ENCODE measurements around the gene DNAJC7. TPM values are rescaled to one million over a fixed set of nuclear protein-coding genes. Genes with fewer than 3 reads are reported as not detected.

DNAJC7 gene
- total RNA-seq, 4 donors from 2014 or later: 43.1 to 51.1 (median 44.4) TPM

- TF ChIP-seq POLR2AphosphoS5 (IDR thresholded peaks at IDR 0.05) (no peak), CTCF (IDR thresholded peaks at IDR 0.05) (no peak), EP300 (IDR thresholded peaks at IDR 0.05) (no peak), POLR2A (IDR thresholded peaks at IDR 0.05; ENCODE audit: low read depth) (no peak)
- DNase-seq (ENCODE audit: extremely low spot score): no peak
- no peaks in the 10 kb centered on the region for H3K4me1 ChIP-seq
- H3K4me3 ChIP-seq: no peak overlapping the region
- H3K36me3 ChIP-seq: peaks cover 0 to 11% (median 5%) of the 10 kb centered on the region in 4 donors
- 92% methylated on average over 6 of the region's 6 CpGs for WGBS
- intact Hi-C loops (cut with DNase I): no loop called here
- no peak overlapping the region for H3K27ac ChIP-seq (replicated peaks in 1 of 4)
- H3K9me3 ChIP-seq: no peaks in the 10 kb centered on the region
- no peaks in the 10 kb centered on the region for H3K27me3 ChIP-seq
These were observed 60.7 kb downstream of the DNAJC7 start for GRCh38 chr17:41956522-41956921.

GRCh38 chr17:41948762-41949460 is 68.3 kb downstream of the DNAJC7 start:
- intact Hi-C loops (cut with DNase I): no loop called here
- no peak for DNase-seq (ENCODE audit: extremely low spot score)

GRCh38 chr17:41944943-41945342 is 72.3 kb downstream of the DNAJC7 start:
- Histone ChIP-seq H3K4me1 (no peaks in the 10 kb centered on the region), H3K27me3 (no peaks in the 10 kb centered on the region), H3K36me3 (peaks cover 0 to 14% (median 3%) of the 10 kb centered on the region in 4 donors), H3K27ac (replicated peaks in 1 of 4) (no peak overlapping the region), H3K4me3 (no peak overlapping the region), H3K9me3 (no peaks in the 10 kb centered on the region)
- intact Hi-C loops (cut with DNase I): no loop called here
- 63% methylated on average over 3 of the region's 3 CpGs for WGBS
- DNase-seq (ENCODE audit: extremely low spot score): no peak
- TF ChIP-seq POLR2A (IDR thresholded peaks at IDR 0.05; ENCODE audit: low read depth) (no peak), POLR2AphosphoS5 (IDR thresholded peaks at IDR 0.05) (no peak), EP300 (IDR thresholded peaks at IDR 0.05) (no peak), CTCF (IDR thresholded peaks at IDR 0.05) (no peak)

More at GRCh38 chr17:41948762-41949460, 68.3 kb downstream of the DNAJC7 start:
- Histone ChIP-seq H3K27ac (replicated peaks in 1 of 4) (no peak overlapping the region), H3K27me3 (no peaks in the 10 kb centered on the region), H3K4me3 (no peak overlapping the region), H3K9me3 (no peaks in the 10 kb centered on the region), H3K36me3 (peaks cover 0 to 18% (median 5%) of the 10 kb centered on the region in 4 donors), H3K4me1 (no peaks in the 10 kb centered on the region)
- TF ChIP-seq POLR2A (IDR thresholded peaks at IDR 0.05; ENCODE audit: low read depth): no peak
- no peak for TF ChIP-seq CTCF (IDR thresholded peaks at IDR 0.05)
- TF ChIP-seq POLR2AphosphoS5 (IDR thresholded peaks at IDR 0.05): no peak
- TF ChIP-seq EP300 (IDR thresholded peaks at IDR 0.05): no peak
- WGBS: 84% methylated on average over 11 of the region's 11 CpGs

DNA sequence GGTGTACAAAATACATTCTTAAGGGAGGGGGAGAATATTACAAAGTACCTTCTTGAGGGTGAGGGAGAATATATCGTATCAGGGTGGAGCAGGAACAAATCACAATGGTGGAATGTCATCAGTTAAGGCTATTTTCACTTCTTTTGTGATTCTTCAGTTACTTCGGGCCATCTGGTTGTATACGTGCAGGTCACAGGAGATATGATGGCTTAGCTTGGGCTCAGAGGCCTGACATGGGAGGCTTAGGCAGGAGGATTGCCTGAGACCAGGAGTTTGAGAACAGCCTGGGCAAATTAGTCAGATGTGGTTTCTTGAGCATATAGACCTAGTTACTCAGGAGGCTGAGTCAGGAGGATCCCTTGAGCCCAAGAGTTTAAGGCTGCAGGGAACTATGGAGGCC is 73.7 kb downstream of the DNAJC7 start:
- H3K9me3 ChIP-seq: no peaks in the 10 kb centered on the region
- no peaks in the 10 kb centered on the region for H3K27me3 ChIP-seq
- no peak overlapping the region for H3K27ac ChIP-seq (replicated peaks in 1 of 4)
- H3K36me3 ChIP-seq: peaks cover 0 to 7% (median 2%) of the 10 kb centered on the region in 4 donors
- no peak for DNase-seq (ENCODE audit: extremely low spot score)
- 93% methylated on average over 3 of the region's 3 CpGs for WGBS
- TF ChIP-seq POLR2A (IDR thresholded peaks at IDR 0.05; ENCODE audit: low read depth) (no peak), EP300 (IDR thresholded peaks at IDR 0.05) (no peak), CTCF (IDR thresholded peaks at IDR 0.05) (no peak), POLR2AphosphoS5 (IDR thresholded peaks at IDR 0.05) (no peak)
- intact Hi-C loops (cut with DNase I): no loop called here
- H3K4me1 ChIP-seq: no peaks in the 10 kb centered on the region
- H3K4me3 ChIP-seq: no peak overlapping the region

All from esophagus muscularis mucosa (tissue), 4 donors.